Epithelial cell of umbilical artery (primary cell): ENCODE data around the gene ESR2. TPM values are rescaled to one million over a fixed set of nuclear protein-coding genes. Genes with fewer than 3 reads are reported as not detected.

Source experiments
- total RNA-seq: library from RNA; depleted of rRNA; stranded (reverse); fragments of >200 nt; gene quantifications from 2 replicates; pipeline ENCODE4 v1.2.3, GENCODE V29; 2014

Gene ESR2
- 0.30 TPM in 1 of 2 replicates, not detected in the other for total RNA-seq

GRCh38 chr14:64293976-64294671 is at the start of gene ESR2:
ESR2 (minus strand) TSS chr14:64294371; CDS start chr14:64282985, 11,386 bp downstream.

Other genes starting within 250 kb of the ESR2 start
- gene MTHFD1, start 94.0 kb upstream of the ESR2 start, total RNA-seq: 38.7 and 66.3 TPM in 2 replicates
- gene AKAP5, start 171.1 kb upstream of the ESR2 start, total RNA-seq: 0.65 and 1.2 TPM in 2 replicates
- 1.9 and 5.9 TPM in 2 replicates for gene ZBTB25, start 209.5 kb upstream of the ESR2 start, total RNA-seq
- 43.5 and 48.7 TPM in 2 replicates for gene ZBTB1, start 210.4 kb upstream of the ESR2 start, total RNA-seq
- 2.9 and 3.6 TPM in 2 replicates for gene HSPA2, start 246.4 kb upstream of the ESR2 start, total RNA-seq